CD4-positive, alpha-beta T cell treated with Interleukin-10 for 1 hour (primary cell): ENCODE results near the gene SH3GL2.

Source experiments
- DNase-seq: peaks from one replicate; pipeline ENCODE4 v3.0.0-alpha.2; 2020

The SH3GL2 gene

GRCh38 chr9:17578911-17579793 lies at the start of gene SH3GL2:
Gene SH3GL2 (plus strand): TSS chr9:17579066.
- DNase-seq: no peak

GRCh38 chr9:17531642-17532254 lies 47.1 kb upstream of the SH3GL2 start:
- DNase-seq: no peak

- DNase-seq: no peak
These were observed 46.4 kb upstream of the SH3GL2 start for GRCh38 chr9:17532461-17532860.

DNA sequence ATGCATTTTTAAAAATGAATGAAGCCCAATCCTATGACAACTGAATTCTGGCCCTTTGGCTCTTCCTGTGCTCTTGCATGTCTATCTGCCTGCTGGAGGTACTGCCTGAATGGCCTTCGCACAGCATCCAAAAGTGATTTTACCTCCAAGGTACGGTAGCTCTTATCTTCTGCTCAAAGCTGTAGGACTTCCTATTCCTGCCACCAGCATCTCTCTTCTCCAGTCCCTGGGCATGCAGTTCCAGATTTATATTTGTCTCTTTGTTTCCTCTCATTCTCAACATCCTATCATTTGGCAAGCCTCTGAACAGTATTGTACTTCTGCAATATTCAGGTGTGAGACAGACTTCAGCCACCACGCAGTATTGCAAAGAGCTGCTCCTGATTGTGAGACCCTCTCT lies 43.7 kb upstream of the SH3GL2 start:
- DNase-seq: no peak

DNA sequence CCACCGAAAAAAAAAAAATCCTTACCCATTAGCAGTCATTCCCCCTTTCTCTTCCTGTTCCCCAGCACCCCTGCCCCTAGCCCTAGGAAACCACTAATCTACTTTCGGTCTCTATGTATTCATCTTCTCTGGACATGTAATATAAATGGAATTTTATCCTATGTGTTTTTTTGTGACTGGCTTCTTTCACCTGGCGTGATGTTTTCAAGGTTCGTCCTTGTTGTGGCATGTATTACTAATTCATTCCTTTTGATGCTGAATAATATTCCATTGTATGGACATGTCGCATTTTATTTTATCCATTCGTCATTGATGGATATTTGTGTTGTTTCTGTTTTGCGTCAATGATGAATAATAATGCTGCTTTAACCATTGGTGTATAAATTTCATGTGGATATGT lies 42.8 kb upstream of the SH3GL2 start:
- no peak for DNase-seq

- no peak for DNase-seq
These were observed 27.8 kb upstream of the SH3GL2 start for GRCh38 chr9:17551023-17551422.

GRCh38 chr9:17555362-17556054 lies 23.4 kb upstream of the SH3GL2 start:
- DNase-seq: no peak

DNA sequence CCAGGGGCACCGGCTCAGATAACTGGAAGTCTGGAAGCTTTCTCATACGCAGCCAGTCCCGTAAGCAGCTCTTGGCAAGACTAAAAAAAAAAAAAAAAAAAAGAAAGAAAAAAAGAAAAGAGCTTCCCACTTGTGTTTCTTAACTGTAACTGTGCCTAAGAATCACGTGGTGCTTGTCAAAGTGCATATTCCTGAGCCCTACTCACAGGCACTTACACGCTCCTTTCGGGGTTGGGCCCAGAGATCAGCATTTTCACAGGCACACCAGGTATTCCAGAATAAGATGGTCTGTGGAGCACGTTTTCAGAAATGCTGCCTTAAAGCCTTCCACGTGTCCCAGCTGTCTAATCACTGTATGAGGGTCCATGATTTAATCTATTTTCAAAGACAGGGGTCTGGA lies 22.6 kb upstream of the SH3GL2 start:
- DNase-seq: no peak

DNA sequence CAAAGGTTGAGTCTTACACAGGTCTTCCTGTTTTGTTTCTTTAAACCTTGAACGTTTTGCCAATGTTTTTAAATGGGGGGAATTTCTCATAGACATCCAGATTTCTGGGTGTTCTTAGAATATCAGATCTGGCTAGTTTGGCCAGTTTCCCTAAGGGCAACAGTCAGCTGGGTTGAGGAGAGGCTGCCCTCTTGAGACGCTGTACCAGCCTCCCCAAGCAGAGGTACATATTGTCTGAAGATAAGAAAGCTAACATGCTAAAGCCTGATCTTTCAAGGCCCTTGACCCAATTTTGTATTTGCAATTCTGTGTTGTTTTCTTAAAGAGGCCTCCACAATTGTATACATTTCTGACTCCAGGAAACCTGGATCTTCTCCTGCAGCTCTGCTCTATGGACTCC lies 21.9 kb upstream of the SH3GL2 start:
- DNase-seq: no peak

- no peak for DNase-seq
These were observed 7.0 kb upstream of the SH3GL2 start for GRCh38 chr9:17571825-17572224.

- DNase-seq: no peak
These were observed 4.5 kb upstream of the SH3GL2 start for GRCh38 chr9:17574342-17574741.

- DNase-seq: no peak
These were observed 322 bp upstream of the SH3GL2 start for GRCh38 chr9:17578577-17578910.

- no peak for DNase-seq
These were observed 1.3 kb downstream of the SH3GL2 start for GRCh38 chr9:17580119-17580518.

DNA sequence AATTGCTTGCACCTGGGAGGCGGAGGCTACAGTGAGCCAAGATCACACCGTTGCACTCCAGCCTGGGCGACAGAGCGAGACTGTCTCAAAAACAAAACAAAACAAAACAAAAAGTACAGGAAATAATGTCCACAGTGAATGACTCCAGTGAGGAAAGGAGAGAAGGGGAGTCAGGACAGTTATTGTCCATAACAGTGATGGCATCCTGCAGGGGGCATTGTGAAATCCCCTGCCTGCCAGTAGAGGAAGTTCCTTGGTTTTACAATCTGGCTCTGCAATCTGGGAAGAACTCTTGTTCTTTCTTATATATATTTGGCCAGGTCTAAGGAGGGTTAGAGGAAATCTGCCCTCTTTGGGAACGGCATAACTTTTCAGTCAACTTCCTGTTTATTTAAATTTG lies 8.2 kb downstream of the SH3GL2 start:
- no peak for DNase-seq

GRCh38 chr9:17588395-17588794 lies 9.5 kb downstream of the SH3GL2 start:
- DNase-seq: no peak

DNA sequence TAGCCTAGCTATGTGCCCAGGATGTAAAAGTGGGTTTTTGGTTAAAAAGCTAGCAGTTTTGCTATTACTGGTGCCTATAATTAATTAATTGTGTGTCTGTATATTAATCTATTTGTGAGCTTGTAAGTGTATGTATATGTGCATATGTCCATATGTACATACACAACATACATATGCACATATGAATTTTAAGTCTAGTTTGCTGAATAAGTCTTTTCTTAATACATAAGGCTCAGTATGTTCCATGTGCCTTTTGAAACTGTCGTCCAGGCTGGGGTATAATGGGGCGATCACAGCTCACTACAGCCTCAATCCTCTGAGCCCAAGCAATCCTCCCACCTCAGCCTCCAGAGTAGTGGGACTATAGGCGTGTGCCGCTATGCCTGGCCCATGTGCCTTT lies 10.1 kb downstream of the SH3GL2 start:
- no peak for DNase-seq

GRCh38 chr9:17589771-17590170 lies 10.9 kb downstream of the SH3GL2 start:
- no peak for DNase-seq

- DNase-seq: no peak
These were observed 16.1 kb downstream of the SH3GL2 start for GRCh38 chr9:17594961-17595360.

GRCh38 chr9:17597977-17598376 lies 19.1 kb downstream of the SH3GL2 start:
- DNase-seq: no peak

DNA sequence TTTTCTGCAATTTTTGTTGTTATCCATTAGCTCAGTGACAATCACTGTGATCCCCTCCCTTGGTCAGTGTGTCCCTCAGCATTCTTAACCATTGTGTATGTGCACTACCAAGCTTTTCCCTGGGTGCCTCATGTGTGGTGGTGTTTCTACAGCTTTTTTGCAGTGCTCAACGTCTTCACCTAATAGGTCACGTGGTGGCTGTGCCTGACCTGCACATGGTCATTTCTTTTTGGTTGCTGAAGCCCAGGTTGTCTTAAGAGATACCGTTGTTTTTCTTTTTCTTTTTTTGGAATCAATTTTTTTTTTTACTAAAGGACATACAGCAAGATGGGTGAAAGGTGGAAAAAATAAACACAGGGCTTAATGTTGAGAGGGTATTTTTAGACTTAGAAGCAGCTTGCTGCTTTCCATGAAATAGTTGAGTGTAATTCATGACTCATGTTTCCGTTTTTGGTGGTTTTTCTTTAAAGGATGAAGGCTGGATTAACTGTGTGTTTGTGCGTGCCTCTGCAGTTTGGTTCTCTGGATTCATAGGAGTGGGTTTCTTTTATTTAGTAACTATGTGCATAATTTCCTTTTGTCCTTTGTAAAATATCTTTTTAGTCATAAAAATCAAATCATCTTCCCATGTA lies 22.2 kb downstream of the SH3GL2 start:
- no peak for DNase-seq

- no peak for DNase-seq
These were observed 25.7 kb downstream of the SH3GL2 start for GRCh38 chr9:17604556-17604955.

DNA sequence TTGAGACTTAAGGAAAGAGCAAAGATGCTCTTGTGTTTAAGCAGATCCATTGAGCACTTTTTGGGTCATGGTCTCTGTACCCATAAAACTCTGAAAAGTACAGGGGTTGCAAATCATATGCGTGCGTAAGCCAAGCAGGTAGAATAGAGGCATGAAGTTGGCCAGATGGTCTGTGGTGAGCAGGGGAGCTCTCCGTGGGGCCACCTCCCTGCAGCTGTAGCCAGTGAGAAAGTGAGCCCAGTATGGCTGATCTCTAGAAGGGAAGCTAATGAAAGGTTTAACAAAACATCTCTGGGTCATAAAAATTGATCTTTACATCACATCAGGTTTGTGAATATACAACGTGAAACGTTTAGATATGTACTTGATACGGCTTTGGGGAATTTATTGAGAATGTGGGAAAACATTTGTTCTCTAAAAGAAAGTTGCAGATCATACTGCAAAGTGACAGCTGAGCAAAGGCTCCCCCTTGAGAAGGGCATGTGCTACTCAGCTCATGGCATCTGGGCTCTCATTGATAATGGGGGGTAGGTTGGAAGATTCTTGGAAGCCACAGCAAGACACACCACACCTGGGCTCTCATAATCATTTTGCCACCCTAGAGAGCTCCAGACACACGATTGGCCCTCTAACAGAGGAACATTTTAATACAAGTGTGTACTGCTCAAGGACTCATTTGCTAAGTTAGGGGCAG lies 30.6 kb downstream of the SH3GL2 start:
- no peak for DNase-seq

- DNase-seq: no peak
These were observed 32.5 kb downstream of the SH3GL2 start for GRCh38 chr9:17611342-17611741.
